Lower leg skin (tissue), 3 donors: ENCODE data around the gene GOSR1.

Experiments used
- CTCF ChIP-seq, 3 donors: fragments of 450-650 bp; IDR thresholded peaks; one replicate each; pipeline ENCODE4 v1.5.1; 2016; ENCODE audit warnings: antibody characterized with exemption in 3 of 3, mild to moderate bottlenecking in 3 of 3, moderate library complexity in 2 of 3
- POLR2A ChIP-seq, 2 donors: fragments of 450-650 bp; IDR thresholded peaks; one replicate each; pipeline ENCODE4 v1.6.1; 2016 to 2017; ENCODE audit warnings: antibody characterized with exemption in 2 of 2, mild to moderate bottlenecking in 1 of 2, moderate library complexity in 1 of 2

DNA sequence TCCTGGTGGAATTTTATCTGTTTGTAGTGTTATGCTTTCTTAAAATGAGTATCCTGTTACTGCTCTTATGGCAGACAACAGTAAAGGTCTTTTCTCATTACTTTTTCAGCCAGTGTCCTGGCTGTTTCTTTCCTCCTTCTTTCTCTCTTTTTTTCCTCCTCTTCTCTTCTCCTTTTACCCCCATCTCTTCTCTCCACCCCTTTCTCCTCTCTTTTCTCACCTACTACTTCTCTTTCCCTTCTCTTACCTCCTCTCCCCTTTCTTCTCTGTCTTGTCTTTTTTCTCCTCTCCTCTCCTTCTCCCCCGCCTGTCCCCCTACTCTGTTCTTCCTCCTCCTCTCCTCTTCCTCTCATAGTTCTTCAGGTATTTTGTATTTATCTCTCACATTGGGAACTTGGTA is 49.6 kb upstream of the GOSR1 start:
- TF ChIP-seq CTCF (IDR thresholded peaks at IDR 0.05) (no peak), POLR2A (IDR thresholded peaks at IDR 0.05) (no peak)
